Mucosa of stomach (tissue), 1 donor: ENCODE measurements around the gene PAPPA2.

Experiments used
- H3K27me3 ChIP-seq: one replicate; pipeline ENCODE4 v1.7.0; 2013; ENCODE audit warnings: mild to moderate bottlenecking, low read length; ENCODE audit not compliant: control insufficient read depth, insufficient read depth
- H3K36me3 ChIP-seq: one replicate; pipeline ENCODE4 v1.7.0; 2013; ENCODE audit warnings: low read length; ENCODE audit not compliant: control insufficient read depth, insufficient read depth
- H3K4me1 ChIP-seq: one replicate; pipeline ENCODE4 v1.7.0; 2013; ENCODE audit warnings: mild to moderate bottlenecking, low read length; ENCODE audit not compliant: control insufficient read depth, insufficient read depth
- H3K4me3 ChIP-seq: one replicate; pipeline ENCODE4 v1.7.0; 2013; ENCODE audit warnings: low read length
- H3K9ac ChIP-seq: one replicate; pipeline ENCODE4 v1.7.0; 2013; ENCODE audit warnings: mild to moderate bottlenecking, low read length, moderate library complexity
- H3K9me3 ChIP-seq: one replicate; pipeline ENCODE4 v1.7.0; 2013; ENCODE audit warnings: mild to moderate bottlenecking, low read length, moderate library complexity; ENCODE audit not compliant: control insufficient read depth
- donor health status: Pancreatic carcinoma.

The PAPPA2 gene

GRCh38 chr1:176512966-176513365 lies 50.0 kb downstream of the PAPPA2 start:
- Histone ChIP-seq H3K36me3 (no peaks in the 10 kb centered on the region), H3K4me1 (no peaks in the 10 kb centered on the region), H3K4me3 (no peak overlapping the region), H3K9ac (no peak overlapping the region), H3K9me3 (no peaks in the 10 kb centered on the region), H3K27me3 (no peaks in the 10 kb centered on the region)

DNA sequence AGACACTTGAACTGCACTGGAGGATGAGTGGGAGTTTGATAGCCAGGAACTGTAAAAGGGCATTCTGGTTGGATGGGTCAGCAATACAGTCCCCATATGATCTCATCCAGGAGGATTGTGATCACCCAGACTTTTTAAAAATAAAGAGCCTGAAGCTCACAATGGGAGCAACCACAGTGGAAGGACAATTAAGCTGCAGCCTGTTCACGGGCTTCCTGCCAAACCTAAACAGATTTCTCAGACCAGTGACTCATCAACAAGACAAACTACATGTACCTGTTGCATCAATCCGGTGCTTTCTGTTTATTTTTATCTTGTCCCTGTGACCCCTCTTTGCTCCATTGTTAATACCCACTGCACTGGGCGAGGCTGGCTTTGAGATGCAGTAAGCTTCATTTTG lies 52.3 kb downstream of the PAPPA2 start:
- no peaks in the 10 kb centered on the region for H3K9me3 ChIP-seq
- H3K36me3 ChIP-seq: no peaks in the 10 kb centered on the region
- H3K27me3 ChIP-seq: no peaks in the 10 kb centered on the region
- no peak overlapping the region for H3K4me3 ChIP-seq
- H3K4me1 ChIP-seq: no peaks in the 10 kb centered on the region
- H3K9ac ChIP-seq: no peak overlapping the region

DNA sequence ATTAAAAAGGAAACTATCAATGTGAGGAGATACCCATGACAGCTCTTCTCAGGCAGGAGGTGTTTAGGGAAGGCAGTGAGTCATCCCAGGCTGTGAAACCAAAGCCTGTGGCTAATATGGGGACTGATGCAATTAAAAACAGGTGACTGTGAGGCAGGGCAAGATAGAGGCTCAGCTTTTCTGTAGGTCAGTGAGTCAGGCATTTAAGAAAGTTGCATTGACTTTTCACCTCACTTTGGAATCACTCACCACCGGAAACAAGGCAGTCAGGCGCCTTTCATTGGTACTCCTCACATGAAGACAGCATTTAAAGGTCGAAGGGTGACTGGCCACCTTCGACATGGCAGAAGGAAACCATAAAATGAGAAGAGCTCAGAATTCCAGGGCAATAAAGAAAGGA lies 54.5 kb downstream of the PAPPA2 start:
- H3K9me3 ChIP-seq: no peaks in the 10 kb centered on the region
- H3K4me3 ChIP-seq: no peak overlapping the region
- H3K4me1 ChIP-seq: no peaks in the 10 kb centered on the region
- H3K36me3 ChIP-seq: no peaks in the 10 kb centered on the region
- no peaks in the 10 kb centered on the region for H3K27me3 ChIP-seq
- no peak overlapping the region for H3K9ac ChIP-seq

DNA sequence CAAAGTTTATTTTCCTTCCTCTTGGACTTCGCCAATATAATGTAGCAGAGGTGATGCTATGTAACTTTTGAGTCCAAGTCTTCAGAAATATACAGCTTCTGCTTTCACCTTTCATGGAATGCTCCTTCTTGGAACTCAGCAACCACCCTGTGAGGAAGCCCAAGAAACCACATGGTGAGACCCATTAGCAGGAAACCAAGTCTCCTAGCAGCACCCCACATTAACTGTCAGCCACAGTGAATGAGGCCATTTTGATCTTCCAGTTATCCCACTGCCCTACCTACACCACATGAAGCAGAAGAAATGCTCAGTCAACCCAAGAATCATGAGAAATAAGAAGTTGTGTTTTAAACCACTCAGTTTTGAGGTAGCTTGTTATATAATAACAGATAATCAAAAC lies 58.2 kb downstream of the PAPPA2 start:
- H3K4me1 ChIP-seq: no peaks in the 10 kb centered on the region
- no peaks in the 10 kb centered on the region for H3K9me3 ChIP-seq
- no peaks in the 10 kb centered on the region for H3K27me3 ChIP-seq
- no peaks in the 10 kb centered on the region for H3K36me3 ChIP-seq
- no peak overlapping the region for H3K4me3 ChIP-seq
- H3K9ac ChIP-seq: no peak overlapping the region

- Histone ChIP-seq H3K9ac (no peak overlapping the region), H3K9me3 (no peaks in the 10 kb centered on the region), H3K4me1 (no peaks in the 10 kb centered on the region), H3K36me3 (no peaks in the 10 kb centered on the region), H3K4me3 (no peak overlapping the region), H3K27me3 (no peaks in the 10 kb centered on the region)
These were observed 59.4 kb downstream of the PAPPA2 start for GRCh38 chr1:176522310-176522845.

DNA sequence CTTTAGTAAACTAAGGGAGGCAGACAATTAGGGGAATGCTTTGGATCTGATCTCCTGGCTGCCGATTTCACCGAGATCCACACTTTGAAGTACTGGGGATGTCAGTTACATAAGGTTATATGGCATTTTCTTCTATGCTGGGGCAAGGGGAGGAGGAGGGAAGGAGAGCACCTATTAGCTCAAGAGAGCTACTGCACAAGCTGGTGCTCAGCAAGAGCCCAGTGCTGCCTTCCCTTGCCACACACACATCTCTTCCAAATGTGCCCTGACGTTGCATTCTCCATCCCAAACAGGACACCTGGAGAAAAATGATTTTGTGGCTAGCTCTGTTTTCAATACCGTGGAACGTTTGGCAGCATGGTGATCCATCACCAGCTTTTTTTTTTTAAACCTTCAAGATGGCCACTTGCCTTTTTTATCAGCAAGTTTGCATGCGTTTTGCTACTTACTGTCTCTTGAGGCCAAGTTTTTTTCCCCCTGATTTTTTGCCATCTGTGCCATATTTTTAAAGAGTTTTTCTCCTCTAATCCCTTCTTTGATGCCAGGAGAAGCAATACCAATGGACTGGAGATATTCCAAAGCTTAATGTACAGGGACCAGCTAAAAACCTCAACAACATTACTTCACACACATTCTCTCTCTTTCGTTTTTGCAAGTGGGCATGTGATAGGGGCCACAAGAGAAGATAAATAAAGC lies 66.6 kb downstream of the PAPPA2 start:
- H3K27me3 ChIP-seq: no peaks in the 10 kb centered on the region

DNA sequence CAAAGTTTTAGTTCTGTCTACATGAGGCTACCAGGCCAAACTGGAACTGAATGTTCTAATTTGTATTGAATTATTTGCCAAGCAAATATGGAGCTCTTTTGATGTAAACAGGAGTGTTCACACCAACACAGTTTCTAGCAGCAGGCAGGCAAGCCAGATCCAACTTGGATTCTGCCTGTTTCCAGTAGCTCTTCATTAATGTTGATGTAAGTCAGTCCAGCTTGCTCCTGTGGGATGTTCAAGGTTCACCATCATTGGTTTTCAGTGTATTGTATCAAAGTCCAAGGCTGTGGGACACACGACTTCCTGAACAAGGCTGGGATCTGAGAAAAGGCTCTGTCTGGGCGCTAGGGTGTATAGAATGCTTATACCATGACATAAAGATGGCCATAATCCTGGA lies 68.1 kb downstream of the PAPPA2 start:
- H3K4me3 ChIP-seq: no peak overlapping the region
- H3K4me1 ChIP-seq: no peaks in the 10 kb centered on the region
- H3K27me3 ChIP-seq: no peaks in the 10 kb centered on the region
- no peaks in the 10 kb centered on the region for H3K9me3 ChIP-seq
- no peak overlapping the region for H3K9ac ChIP-seq
- no peaks in the 10 kb centered on the region for H3K36me3 ChIP-seq

More for the DNA sequence above, 66.6 kb downstream of the PAPPA2 start:
- Histone ChIP-seq H3K9me3 (no peaks in the 10 kb centered on the region), H3K4me3 (no peak overlapping the region), H3K36me3 (no peaks in the 10 kb centered on the region), H3K4me1 (no peaks in the 10 kb centered on the region), H3K9ac (no peak overlapping the region)

DNA sequence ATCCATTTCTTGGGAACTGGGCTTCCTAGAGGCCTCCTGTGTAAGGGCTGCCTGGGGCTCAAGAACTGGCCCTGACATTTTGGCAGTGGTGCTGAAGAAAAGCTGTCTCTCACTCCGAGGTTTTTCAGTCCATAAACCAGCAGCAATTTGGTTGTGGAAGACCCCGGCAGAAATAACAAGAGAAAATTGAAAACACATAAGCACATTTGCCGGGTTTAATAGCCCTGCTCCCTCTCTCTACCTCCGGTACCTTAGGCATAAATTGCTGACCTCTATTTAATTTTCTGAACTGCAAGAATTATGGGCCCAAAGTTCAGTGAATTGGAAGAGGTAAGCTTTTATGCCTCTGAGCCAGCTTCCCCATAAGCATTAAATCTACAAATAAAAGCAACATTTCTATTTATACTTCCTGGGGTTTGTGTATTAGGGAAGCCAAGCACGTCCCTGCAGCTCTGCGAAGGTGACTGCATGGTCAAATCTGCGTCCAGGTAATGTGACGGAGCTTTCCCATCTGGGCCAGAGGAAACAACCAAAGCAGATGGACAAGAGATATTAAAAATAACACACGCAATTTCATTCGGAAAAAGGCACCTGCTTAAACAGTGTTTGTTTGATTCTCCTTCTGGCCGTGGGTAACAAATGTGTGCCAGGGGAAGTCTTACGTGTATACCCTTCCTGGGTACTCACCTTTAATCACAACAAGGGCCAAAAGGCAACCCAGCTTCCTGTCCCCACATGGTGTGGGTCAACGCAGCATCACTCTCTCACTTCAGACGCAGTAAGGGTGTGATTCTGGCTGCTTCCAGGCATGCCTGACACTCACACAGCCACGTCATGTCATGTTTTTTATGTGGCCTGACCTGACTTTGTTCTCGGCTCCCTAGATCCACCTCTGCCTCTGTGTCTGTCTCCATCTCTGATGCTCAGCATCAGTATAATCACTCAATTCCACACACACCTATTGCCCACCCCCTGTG lies 69.2 kb downstream of the PAPPA2 start:
- H3K36me3 ChIP-seq: no peaks in the 10 kb centered on the region
- H3K4me1 ChIP-seq: no peaks in the 10 kb centered on the region
- no peaks in the 10 kb centered on the region for H3K9me3 ChIP-seq
- H3K9ac ChIP-seq: no peak overlapping the region
- no peaks in the 10 kb centered on the region for H3K27me3 ChIP-seq
- H3K4me3 ChIP-seq: no peak overlapping the region

DNA sequence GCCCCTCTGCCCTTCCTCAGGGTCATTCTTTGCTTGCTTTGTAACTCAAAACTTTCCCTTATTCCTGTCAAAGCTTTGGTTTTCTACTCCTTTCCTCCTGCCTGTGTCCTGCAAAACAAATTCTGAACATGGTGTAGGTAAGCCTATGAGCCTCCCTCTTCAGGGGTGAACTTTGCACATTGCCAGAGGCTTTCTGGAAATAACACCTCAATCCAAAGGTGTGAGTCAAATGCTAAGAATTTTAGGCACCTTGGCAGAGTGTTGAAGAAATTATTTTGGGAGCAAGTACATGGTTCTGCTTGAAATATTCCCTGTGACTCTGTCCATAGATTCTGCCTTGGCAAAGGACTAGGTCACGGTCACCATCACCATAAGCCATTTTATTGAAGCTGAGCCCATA lies 70.0 kb downstream of the PAPPA2 start:
- H3K36me3 ChIP-seq: no peaks in the 10 kb centered on the region
- no peaks in the 10 kb centered on the region for H3K4me1 ChIP-seq
- no peaks in the 10 kb centered on the region for H3K27me3 ChIP-seq
- no peak overlapping the region for H3K4me3 ChIP-seq
- H3K9me3 ChIP-seq: no peaks in the 10 kb centered on the region
- H3K9ac ChIP-seq: no peak overlapping the region

DNA sequence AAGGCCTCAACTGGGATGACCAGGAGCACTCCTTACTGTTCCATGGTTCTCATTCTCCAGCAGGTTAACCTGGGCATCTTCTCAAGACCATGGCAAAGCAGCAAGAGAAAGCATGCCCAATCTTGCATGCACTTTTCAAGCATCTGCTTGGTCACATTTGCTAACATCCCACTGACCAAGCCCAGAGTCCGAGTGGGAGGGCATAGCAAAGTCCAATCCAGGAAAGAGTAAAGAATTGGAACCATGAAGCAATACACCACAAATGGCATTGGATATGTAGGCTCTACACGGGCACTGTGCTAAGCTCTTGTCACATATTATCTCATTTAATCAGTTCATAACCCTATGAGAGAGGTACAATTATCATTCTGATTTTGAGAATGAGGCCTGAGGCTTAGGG lies 73.6 kb downstream of the PAPPA2 start:
- Histone ChIP-seq H3K27me3 (no peaks in the 10 kb centered on the region), H3K9ac (no peak overlapping the region), H3K4me3 (no peak overlapping the region), H3K4me1 (no peaks in the 10 kb centered on the region), H3K9me3 (no peaks in the 10 kb centered on the region), H3K36me3 (no peaks in the 10 kb centered on the region)

DNA sequence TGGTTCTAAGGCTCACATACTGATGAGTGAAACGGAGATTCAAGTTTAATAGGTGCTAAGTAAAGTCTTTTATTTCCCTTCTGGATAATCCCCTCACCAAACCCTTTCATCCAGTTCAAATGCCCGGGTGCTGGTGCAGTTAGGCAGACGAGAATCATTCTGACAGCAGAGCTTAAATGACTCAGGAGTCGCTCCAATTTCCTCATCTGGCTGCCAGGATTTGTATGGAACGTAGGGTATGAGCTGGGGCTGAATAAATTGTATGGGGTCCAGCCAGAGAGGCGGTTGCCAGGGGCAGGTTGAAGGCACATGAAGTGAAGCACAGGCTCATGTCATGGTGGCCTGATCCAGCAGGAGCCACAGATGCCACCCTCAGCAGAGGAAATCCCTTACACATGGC lies 76.0 kb downstream of the PAPPA2 start:
- no peaks in the 10 kb centered on the region for H3K9me3 ChIP-seq
- no peak overlapping the region for H3K9ac ChIP-seq
- no peaks in the 10 kb centered on the region for H3K4me1 ChIP-seq
- no peaks in the 10 kb centered on the region for H3K36me3 ChIP-seq
- no peak overlapping the region for H3K4me3 ChIP-seq
- no peaks in the 10 kb centered on the region for H3K27me3 ChIP-seq

GRCh38 chr1:176540428-176540827 lies 77.5 kb downstream of the PAPPA2 start:
- Histone ChIP-seq H3K36me3 (no peaks in the 10 kb centered on the region), H3K9me3 (no peaks in the 10 kb centered on the region), H3K27me3 (no peaks in the 10 kb centered on the region), H3K4me3 (no peak overlapping the region), H3K4me1 (no peaks in the 10 kb centered on the region), H3K9ac (no peak overlapping the region)
